Activated CD4-positive, alpha-beta T cell treated with anti-CD3 and anti-CD28 coated beads, Interleukin-2, Interleukin-4, amounts not matched to agents 100 ng/mL and 50 ng/mL, durations not matched to agents 16 hours and 8 hours (primary cell): ENCODE measurements around the gene C4BPB.

Source experiments
- DNase-seq: peaks from one replicate; pipeline ENCODE4 v3.0.0-alpha.2; 2020; ENCODE audit warnings: low spot score

Gene C4BPB

DNA sequence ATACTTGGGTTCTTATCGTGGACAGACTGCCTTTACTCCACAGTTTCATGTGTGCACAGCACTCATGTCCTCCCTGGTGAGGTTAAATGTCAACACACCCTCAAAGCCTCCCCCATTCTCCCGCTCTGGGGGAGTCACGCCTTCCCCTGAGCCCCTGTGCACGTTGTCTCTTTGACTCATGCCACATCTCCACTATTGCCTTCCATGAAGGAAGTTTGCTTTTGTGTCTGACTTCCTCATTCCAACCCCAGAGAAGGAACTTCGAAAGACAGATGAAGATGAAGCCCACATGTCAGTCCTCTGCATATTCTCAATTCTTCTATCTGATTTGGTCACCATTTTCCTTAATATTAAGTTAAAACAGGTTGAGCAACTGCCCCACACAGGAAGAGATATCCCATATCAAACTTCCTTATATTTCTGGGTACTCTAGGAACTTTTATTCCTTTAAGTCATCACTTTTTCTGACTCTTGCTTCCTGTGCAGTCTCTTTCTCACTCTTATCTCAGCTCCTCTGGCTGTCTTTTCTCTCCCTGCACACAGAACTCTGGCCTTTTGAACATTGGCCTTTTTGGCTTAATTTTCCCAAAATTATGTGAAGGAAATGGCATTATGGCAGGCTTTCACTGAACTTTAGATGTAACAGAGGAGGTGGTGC is 56.9 kb downstream of the C4BPB start:
- DNase-seq, result no peak
